CD4-positive, CD25-positive, alpha-beta regulatory T cell (primary cell): ENCODE measurements around the gene OSGIN1. TPM values are rescaled to one million over a fixed set of nuclear protein-coding genes. Genes with fewer than 3 reads are reported as not detected.

Source experiments
- ATAC-seq, 2 donors: fragments of 150-1000 bp; cut with Tn5 transposase; one replicate each; pipeline ENCODE4 v1.10.0; 2021; ENCODE audit warnings: low read depth in 2 of 2, moderate number of reproducible peaks in 2 of 2, moderate library complexity in 1 of 2
- DNase-seq, 3 donors: peaks; one replicate each; pipeline versions ENCODE4 v3.0.0 to v3.0.0-alpha.2; 2012 to 2022; ENCODE audit warnings: mixed read lengths in 1 of 3
- H3K27ac ChIP-seq: one replicate; pipeline ENCODE4 v1.7.0; 2013; ENCODE audit warnings: mild to moderate bottlenecking, low read length; ENCODE audit not compliant: insufficient read depth, poor library complexity, severe bottlenecking
- H3K27me3 ChIP-seq: one replicate; pipeline ENCODE4 v1.7.0; 2013; ENCODE audit warnings: low read length; ENCODE audit not compliant: control insufficient read depth, insufficient read depth
- H3K36me3 ChIP-seq: one replicate; pipeline ENCODE4 v1.7.0; 2013; ENCODE audit warnings: mild to moderate bottlenecking, low read length, moderate library complexity; ENCODE audit not compliant: control insufficient read depth, insufficient read depth
- H3K4me1 ChIP-seq: 2 replicates; pipeline ENCODE4 v1.7.0; 2013; ENCODE audit warnings: mild to moderate bottlenecking, low read length; ENCODE audit not compliant: insufficient read depth, control insufficient read depth, poor library complexity, severe bottlenecking
- H3K4me3 ChIP-seq: one replicate; pipeline ENCODE4 v1.7.0; 2013; ENCODE audit warnings: low read depth, mild to moderate bottlenecking, low read length, moderate library complexity
- H3K9me3 ChIP-seq, 2 experiments: 1 replicate in 1 of 2; 2 replicates in 1 of 2; pipeline ENCODE4 v1.7.0; 2013; ENCODE audit warnings: low read length in 2 of 2, mild to moderate bottlenecking in 1 of 2, moderate library complexity in 1 of 2; ENCODE audit not compliant: control insufficient read depth in 2 of 2
- H3K27ac Mint-ChIP-seq, 3 donors: one replicate each; pipeline ENCODE4 v1.8.0; 2020 to 2022; ENCODE audit warnings: mild to moderate bottlenecking in 3 of 3, mixed read lengths in 3 of 3, moderate library complexity in 2 of 3
- H3K27me3 Mint-ChIP-seq: one replicate; pipeline ENCODE4 v1.8.0; 2022; ENCODE audit warnings: mild to moderate bottlenecking, mixed read lengths
- H3K36me3 Mint-ChIP-seq: one replicate; pipeline ENCODE4 v1.8.0; 2020; ENCODE audit warnings: mixed read lengths
- H3K4me1 Mint-ChIP-seq, 4 donors: one replicate each; pipeline ENCODE4 v1.8.0; 2020 to 2022; ENCODE audit warnings: mixed read lengths in 4 of 4, mild to moderate bottlenecking in 1 of 4
- H3K4me3 Mint-ChIP-seq, 4 donors: one replicate each; pipeline ENCODE4 v1.8.0; 2020 to 2022; ENCODE audit warnings: mild to moderate bottlenecking in 4 of 4, mixed read lengths in 4 of 4, moderate library complexity in 3 of 4
- H3K9me3 Mint-ChIP-seq, 7 donors: one replicate each; pipeline ENCODE4 v1.8.0; 2020 to 2022; ENCODE audit warnings: mixed read lengths in 7 of 7, mild to moderate bottlenecking in 3 of 7, moderate library complexity in 2 of 7
- polyA plus RNA-seq, 4 donors: library from polyadenylated mRNA; unstranded; fragments of 300-500 nt; fragmentation: Illumina TruSeq; gene quantifications; one replicate each; pipeline ENCODE4 v1.2.3, GENCODE V29; 2021
- total RNA-seq: library from RNA; stranded (reverse); gene quantifications from one replicate; pipeline ENCODE4 v1.2.3, GENCODE V29; 2022

The OSGIN1 gene
- total and polyA plus RNA-seq, 5 donors from 2014 or later = 0.29 to 0.72 TPM; not detected in 3

DNA sequence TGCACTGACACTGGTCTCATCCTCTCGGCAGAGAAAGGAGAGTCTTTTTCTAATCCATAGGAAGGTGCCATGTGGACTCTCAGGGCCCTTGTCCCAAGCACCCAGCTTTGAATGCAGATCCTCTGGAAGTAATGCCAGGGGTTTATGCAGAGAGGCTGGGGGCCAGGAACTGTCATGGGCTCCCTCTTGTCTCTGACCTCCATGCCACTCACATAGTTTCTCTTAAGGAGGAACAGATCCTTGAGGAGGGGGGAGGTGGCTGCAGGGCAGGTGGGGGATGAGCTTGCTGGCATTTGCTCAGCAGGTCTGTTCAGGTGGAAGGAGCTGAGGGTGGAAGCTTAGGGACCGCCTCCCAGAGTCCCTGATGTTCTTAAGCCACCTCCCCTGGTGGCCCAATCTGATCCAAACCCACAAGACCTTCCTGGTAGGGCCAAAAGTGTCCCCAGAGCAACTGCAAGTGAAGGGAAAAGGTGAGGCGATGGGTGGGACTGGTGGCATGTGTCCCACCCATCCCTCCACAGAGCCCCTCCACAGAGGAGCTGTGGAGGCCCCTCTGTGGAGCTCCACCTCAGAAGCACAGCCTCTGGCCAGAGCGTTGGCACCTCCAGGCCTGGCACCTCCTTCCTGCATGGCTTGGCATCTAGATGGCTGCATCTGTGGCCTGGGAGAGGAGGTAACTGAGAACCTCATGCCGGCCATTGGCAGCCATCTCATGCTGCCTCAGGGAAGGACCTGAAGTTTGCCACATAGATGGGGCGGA, 24.2 kb downstream of the OSGIN1 start:
- Mint-ChIP-seq H3K4me1 (no peaks in the 10 kb centered on the region), H3K36me3 (no peaks in the 10 kb centered on the region), H3K27ac (no peak overlapping the region), H3K4me3 (no peak overlapping the region), H3K27me3 (peaks cover 4% of the 10 kb centered on the region), H3K9me3 (peaks cover 0 to 5% (median 0%) of the 10 kb centered on the region in 7 donors)
- Histone ChIP-seq H3K4me3 (no peak overlapping the region), H3K9me3 (peaks cover 0 to 9% of the 10 kb centered on the region in 2 experiments), H3K27me3 (no peaks in the 10 kb centered on the region), H3K36me3 (no peaks in the 10 kb centered on the region), H3K27ac (no peak overlapping the region), H3K4me1 (no peaks in the 10 kb centered on the region)
- no peak for ATAC-seq
- DNase-seq = no peak

DNA sequence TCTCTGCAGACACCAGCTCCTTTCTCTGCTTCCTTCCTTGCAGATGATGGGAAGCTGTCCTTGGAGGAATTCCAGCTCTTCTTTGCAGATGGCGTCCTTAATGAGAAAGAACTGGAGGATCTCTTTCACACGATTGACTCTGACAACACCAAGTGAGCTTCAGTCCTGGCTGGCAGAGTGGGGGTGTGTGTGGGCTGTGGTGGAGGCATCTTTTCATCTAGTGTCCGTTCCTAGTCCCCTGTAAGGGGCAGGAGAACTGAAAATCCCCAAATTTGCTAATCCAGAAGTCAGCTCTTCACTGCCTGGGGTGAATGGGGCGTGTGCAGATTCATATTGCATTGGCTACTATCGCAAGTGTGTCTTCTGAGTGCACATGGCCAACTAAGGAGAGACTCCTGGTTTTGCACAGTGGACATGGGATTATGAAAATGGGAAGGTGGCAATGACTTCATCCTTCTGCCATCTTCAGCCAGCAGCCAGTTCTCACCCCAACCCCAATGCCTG, 25.4 kb downstream of the OSGIN1 start:
- Histone ChIP-seq H3K36me3 (no peaks in the 10 kb centered on the region), H3K27me3 (no peaks in the 10 kb centered on the region), H3K4me1 (no peaks in the 10 kb centered on the region), H3K27ac (no peak overlapping the region), H3K4me3 (no peak overlapping the region), H3K9me3 (peaks cover 0 to 9% of the 10 kb centered on the region in 2 experiments)
- Mint-ChIP-seq H3K4me3 (no peak overlapping the region), H3K4me1 (no peaks in the 10 kb centered on the region), H3K27me3 (peaks cover 4% of the 10 kb centered on the region), H3K27ac (no peak overlapping the region), H3K36me3 (no peaks in the 10 kb centered on the region), H3K9me3 (peaks cover 0 to 5% (median 0%) of the 10 kb centered on the region in 7 donors)
- DNase-seq (no peak), ATAC-seq (no peak)

DNA sequence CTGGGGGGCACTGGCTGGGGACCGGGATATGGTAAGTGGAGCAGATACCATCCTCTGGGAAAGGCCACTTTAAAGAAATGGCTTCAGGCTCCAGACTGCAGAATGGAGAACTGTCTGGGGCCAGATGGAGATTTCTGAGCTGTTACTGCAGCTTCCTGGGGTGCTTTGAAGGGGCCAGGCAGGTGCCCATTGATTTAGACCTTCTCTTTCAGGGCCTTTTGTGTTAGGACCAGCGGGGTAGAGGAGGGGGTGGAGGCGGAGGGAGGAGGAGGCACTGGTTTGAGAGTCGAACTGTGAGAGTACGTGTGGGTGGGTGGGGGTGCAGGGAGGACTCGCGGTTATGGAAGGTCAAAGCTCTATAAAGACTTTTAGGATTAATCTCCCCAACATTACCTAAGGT, 26.4 kb downstream of the OSGIN1 start:
- Histone ChIP-seq H3K9me3 (peaks cover 0 to 9% of the 10 kb centered on the region in 2 experiments), H3K27ac (no peak overlapping the region), H3K4me1 (no peaks in the 10 kb centered on the region), H3K27me3 (no peaks in the 10 kb centered on the region), H3K36me3 (no peaks in the 10 kb centered on the region), H3K4me3 (no peak overlapping the region)
- no peaks in the 10 kb centered on the region for H3K4me1 Mint-ChIP-seq
- DNase-seq = no peak
- H3K27ac Mint-ChIP-seq = no peak overlapping the region
- H3K36me3 Mint-ChIP-seq = no peaks in the 10 kb centered on the region
- peaks cover 0 to 5% (median 0%) of the 10 kb centered on the region in 7 donors for H3K9me3 Mint-ChIP-seq
- H3K4me3 Mint-ChIP-seq = no peak overlapping the region
- ATAC-seq = no peak
- H3K27me3 Mint-ChIP-seq = peaks cover 4% of the 10 kb centered on the region

- no peak overlapping the region for H3K4me3 Mint-ChIP-seq
- Histone ChIP-seq H3K9me3 (peaks cover 0 to 9% of the 10 kb centered on the region in 2 experiments), H3K27me3 (no peaks in the 10 kb centered on the region), H3K27ac (no peak overlapping the region), H3K4me1 (no peaks in the 10 kb centered on the region), H3K4me3 (no peak overlapping the region), H3K36me3 (no peaks in the 10 kb centered on the region)
- peaks cover 0 to 5% (median 0%) of the 10 kb centered on the region in 7 donors for H3K9me3 Mint-ChIP-seq
- H3K27me3 Mint-ChIP-seq = peaks cover 9% of the 10 kb centered on the region
- DNase-seq (no peak), ATAC-seq (no peak)
- no peaks in the 10 kb centered on the region for H3K4me1 Mint-ChIP-seq
- H3K36me3 Mint-ChIP-seq = no peaks in the 10 kb centered on the region
- H3K27ac Mint-ChIP-seq = no peak overlapping the region
Measured at GRCh38 chr16:83980794-83981193, 27.8 kb downstream of the OSGIN1 start.

- H3K27ac Mint-ChIP-seq = peak overlapping the region in 1 of 3 donors; percentile 6
- ATAC-seq (no peak), DNase-seq (no peak)
- H3K27ac ChIP-seq = no peak overlapping the region
- no peak overlapping the region for H3K4me3 ChIP-seq
- no peak overlapping the region for H3K4me3 Mint-ChIP-seq
- peaks cover 14% of the 10 kb centered on the region for H3K27me3 Mint-ChIP-seq
- H3K36me3 ChIP-seq = no peaks in the 10 kb centered on the region
- no peaks in the 10 kb centered on the region for H3K4me1 ChIP-seq
- H3K4me1 Mint-ChIP-seq = no peaks in the 10 kb centered on the region
- no peaks in the 10 kb centered on the region for H3K36me3 Mint-ChIP-seq
- H3K9me3 ChIP-seq = peaks cover 0 to 9% of the 10 kb centered on the region in 2 experiments
- H3K9me3 Mint-ChIP-seq = peaks cover 0 to 5% (median 0%) of the 10 kb centered on the region in 7 donors
- no peaks in the 10 kb centered on the region for H3K27me3 ChIP-seq
Measured at GRCh38 chr16:83981799-83982198, 28.8 kb downstream of the OSGIN1 start.

DNA sequence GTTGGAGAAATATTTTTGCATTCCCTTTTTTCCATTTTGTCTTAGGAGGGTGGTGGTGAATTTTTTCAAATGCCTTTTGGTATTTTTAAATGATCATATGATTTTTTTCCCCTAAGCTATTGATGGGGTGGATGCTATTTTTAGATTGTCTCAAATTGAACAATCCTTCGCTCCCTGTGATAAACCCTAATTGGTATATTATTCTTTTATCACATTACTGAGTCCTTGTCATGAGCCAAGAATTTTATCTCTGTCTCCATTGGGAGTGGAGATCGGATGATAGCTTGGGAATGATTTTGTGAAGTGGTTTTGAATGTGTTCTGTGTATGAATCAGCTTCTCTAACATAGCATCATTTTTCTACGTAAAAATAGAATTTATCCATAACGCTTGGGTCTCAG, 30.5 kb downstream of the OSGIN1 start:
- no peaks in the 10 kb centered on the region for H3K36me3 Mint-ChIP-seq
- Histone ChIP-seq H3K4me1 (no peaks in the 10 kb centered on the region), H3K27ac (no peak overlapping the region), H3K4me3 (no peak overlapping the region), H3K27me3 (peaks cover 2% of the 10 kb centered on the region), H3K36me3 (no peaks in the 10 kb centered on the region), H3K9me3 (peaks cover 0 to under 1% of the 10 kb centered on the region in 2 experiments)
- H3K4me3 Mint-ChIP-seq = no peak overlapping the region
- H3K27ac Mint-ChIP-seq = no peak overlapping the region
- ATAC-seq (no peak), DNase-seq (no peak)
- peaks cover 14% of the 10 kb centered on the region for H3K27me3 Mint-ChIP-seq
- H3K4me1 Mint-ChIP-seq = no peaks in the 10 kb centered on the region
- peaks cover 0 to 5% (median 0%) of the 10 kb centered on the region in 7 donors for H3K9me3 Mint-ChIP-seq

DNA sequence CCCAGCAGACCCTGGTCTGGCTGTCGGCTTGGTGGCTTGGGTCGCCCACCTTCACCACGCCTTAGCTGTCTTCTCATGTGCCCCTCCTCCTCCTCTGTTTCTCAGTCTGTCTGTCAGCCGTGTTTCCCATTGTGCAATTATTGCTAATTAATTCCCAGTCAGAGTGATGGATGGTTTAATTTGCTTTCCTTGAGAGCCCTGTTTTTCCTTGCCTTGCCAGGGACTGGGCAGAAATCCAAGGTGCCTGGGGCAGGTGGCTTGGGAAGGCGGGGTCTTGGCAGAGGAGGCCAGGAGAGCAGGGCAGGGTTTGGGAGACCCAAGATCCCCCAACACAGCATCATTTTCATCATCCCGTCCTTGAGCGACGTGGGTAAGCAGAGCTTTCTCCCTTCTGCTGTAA, 36.3 kb downstream of the OSGIN1 start:
- DNase-seq (no peak), ATAC-seq (no peak)
- Mint-ChIP-seq H3K36me3 (no peaks in the 10 kb centered on the region), H3K4me1 (no peaks in the 10 kb centered on the region), H3K4me3 (no peak overlapping the region), H3K9me3 (peaks cover 0 to 2% (median 0%) of the 10 kb centered on the region in 7 donors), H3K27me3 (peaks cover 34% of the 10 kb centered on the region), H3K27ac (no peak overlapping the region)
- no peaks in the 10 kb centered on the region for H3K9me3 ChIP-seq
- no peak overlapping the region for H3K4me3 ChIP-seq
- no peaks in the 10 kb centered on the region for H3K4me1 ChIP-seq
- no peak overlapping the region for H3K27ac ChIP-seq
- peaks cover 2% of the 10 kb centered on the region for H3K27me3 ChIP-seq
- H3K36me3 ChIP-seq = no peaks in the 10 kb centered on the region

DNA sequence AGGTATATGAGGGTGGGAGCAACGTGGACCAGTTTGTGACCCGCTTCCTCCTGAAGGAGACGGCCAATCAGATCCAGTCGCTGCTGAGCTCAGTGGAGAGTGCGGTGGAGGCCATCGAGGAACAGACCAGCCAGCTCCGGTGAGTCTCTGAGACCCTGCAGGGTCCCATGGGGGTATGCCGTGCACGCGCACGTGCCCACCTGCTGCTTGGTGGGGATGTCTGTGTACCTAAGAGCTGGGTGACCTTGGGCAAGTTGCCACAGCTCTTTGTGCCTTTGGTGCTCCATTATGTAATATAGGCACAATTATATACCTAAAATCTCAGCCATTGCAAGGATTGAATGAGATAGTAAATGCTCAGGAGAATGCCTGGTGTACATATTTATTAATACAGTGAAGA, 37.5 kb downstream of the OSGIN1 start:
- no peaks in the 10 kb centered on the region for H3K4me1 Mint-ChIP-seq
- H3K4me3 Mint-ChIP-seq = no peak overlapping the region
- H3K27me3 ChIP-seq = peaks cover 2% of the 10 kb centered on the region
- no peak overlapping the region for H3K4me3 ChIP-seq
- ATAC-seq = no peak
- peaks cover 0 to 2% (median 0%) of the 10 kb centered on the region in 7 donors for H3K9me3 Mint-ChIP-seq
- H3K27me3 Mint-ChIP-seq = peaks cover 28% of the 10 kb centered on the region
- H3K27ac ChIP-seq = no peak overlapping the region
- H3K9me3 ChIP-seq = no peaks in the 10 kb centered on the region
- H3K36me3 Mint-ChIP-seq = no peaks in the 10 kb centered on the region
- DNase-seq = no peak
- no peaks in the 10 kb centered on the region for H3K36me3 ChIP-seq
- peak overlapping the region in 1 of 3 donors; percentile 63 for H3K27ac Mint-ChIP-seq
- H3K4me1 ChIP-seq = no peaks in the 10 kb centered on the region
